ENCODE results near the gene GPR171.

DNA sequence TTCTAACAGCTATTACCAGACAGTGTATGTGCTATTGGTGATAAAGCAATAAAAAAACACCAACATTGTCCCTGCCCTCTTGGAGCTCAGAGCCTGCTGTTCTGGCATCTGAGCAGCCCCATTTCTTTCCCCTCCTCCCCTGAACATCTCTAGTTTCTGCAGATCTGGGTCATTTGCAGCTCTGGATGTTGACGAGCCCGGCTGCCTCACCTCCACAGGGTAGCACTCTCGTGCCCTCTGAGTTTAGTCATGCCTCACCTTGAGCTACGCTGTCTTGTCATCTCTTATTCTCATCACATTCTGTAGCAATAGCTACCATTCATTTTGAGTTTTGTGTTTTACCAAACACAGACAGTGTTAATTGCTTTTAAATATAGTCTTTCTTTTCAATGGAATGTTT, 30.0 kb upstream of the GPR171 start:
- TF ChIP-seq CTCF (IDR thresholded peaks at IDR 0.05), result no peak
- TF ChIP-seq POLR2A (IDR thresholded peaks at IDR 0.05), result no peak

Data from right lobe of liver (tissue), 4 donors.